GM23338 (cell line): ENCODE measurements around the gene DEPDC5. TPM values are rescaled to one million over a fixed set of nuclear protein-coding genes. Genes with fewer than 3 reads are reported as not detected.
"Not testable (repeated sequence)": the region's sequence is repeated elsewhere in the genome, so short reads cannot be mapped to it uniquely, and the experiment has no call there.

Experiments used
- ATAC-seq: fragments of 200-7000 bp; cut with Tn5 transposase; 3 replicates; pipeline ENCODE4 v1.9.1; 2020
- DNase-seq: peaks from one replicate; pipeline ENCODE4 v3.0.0-alpha.2; 2015; ENCODE audit warnings: low spot score
- H2AFZ ChIP-seq: fragments of 200-600 bp; sonication (generic); 2 replicates; pipeline ENCODE4 v1.8.0; 2016; ENCODE audit warnings: antibody characterized with exemption, mild to moderate bottlenecking, moderate library complexity
- H3F3A ChIP-seq: fragments of 200-600 bp; sonication (generic); replicated peaks from 2 replicates; pipeline ENCODE4 v1.8.0; 2017; ENCODE audit warnings: antibody characterized with exemption, mixed run types, low read depth
- H3K27ac ChIP-seq: fragments of 200-600 bp; sonication (generic); 2 replicates; pipeline ENCODE4 v1.6.1; 2016; ENCODE audit warnings: low read depth
- H3K27me3 ChIP-seq: fragments of 200-600 bp; sonication (generic); 2 replicates; pipeline ENCODE4 v1.8.0; 2016; ENCODE audit warnings: mild to moderate bottlenecking, mixed run types, moderate library complexity; ENCODE audit not compliant: insufficient read depth
- H3K36me3 ChIP-seq: fragments of 200-600 bp; sonication (generic); 2 replicates; pipeline ENCODE4 v1.8.0; 2016; ENCODE audit warnings: mild to moderate bottlenecking; ENCODE audit not compliant: insufficient read depth
- H3K4me1 ChIP-seq: fragments of 200-600 bp; sonication (generic); 2 replicates; pipeline ENCODE4 v1.8.0; 2016; ENCODE audit warnings: mild to moderate bottlenecking, moderate library complexity; ENCODE audit not compliant: insufficient read depth
- H3K4me2 ChIP-seq: fragments of 200-600 bp; sonication (generic); 2 replicates; pipeline ENCODE4 v1.7.1; 2017; ENCODE audit warnings: mixed run types
- H3K4me3 ChIP-seq: fragments of 200-600 bp; sonication (generic); 2 replicates; pipeline ENCODE4 v1.6.1; 2016; ENCODE audit warnings: mixed run types
- H3K79me2 ChIP-seq: fragments of 200-600 bp; sonication (generic); replicated peaks from 2 replicates; pipeline ENCODE4 v1.8.0; 2017; ENCODE audit warnings: mild to moderate bottlenecking; ENCODE audit not compliant: insufficient read depth
- H3K9me2 ChIP-seq: fragments of 200-600 bp; sonication (generic); 2 replicates; pipeline ENCODE4 v1.8.0; 2017; ENCODE audit not compliant: insufficient read depth
- H4K20me1 ChIP-seq: fragments of 200-600 bp; sonication (generic); replicated peaks from 2 replicates; pipeline ENCODE4 v1.8.0; 2017; ENCODE audit warnings: mild to moderate bottlenecking; ENCODE audit not compliant: insufficient read depth
- H3K27ac Mint-ChIP-seq: 2 replicates; pipeline ENCODE4 v1.8.0; 2020; ENCODE audit warnings: inconsistent platforms, mild to moderate bottlenecking, moderate library complexity, mixed read lengths
- H3K27me3 Mint-ChIP-seq: 3 replicates; pipeline ENCODE4 v1.8.0; 2022; ENCODE audit warnings: low read depth, mild to moderate bottlenecking, moderate library complexity, mixed read lengths, inconsistent platforms; ENCODE audit not compliant: insufficient read depth, poor library complexity
- H3K36me3 Mint-ChIP-seq: 3 replicates; pipeline ENCODE4 v1.8.0; 2021; ENCODE audit warnings: low read depth, mild to moderate bottlenecking, inconsistent platforms, moderate library complexity, mixed read lengths
- H3K4me1 Mint-ChIP-seq: 3 replicates; pipeline ENCODE4 v1.8.0; 2020; ENCODE audit warnings: mild to moderate bottlenecking, inconsistent platforms, mixed read lengths
- H3K4me3 Mint-ChIP-seq: 3 replicates; pipeline ENCODE4 v1.8.0; 2021; ENCODE audit warnings: moderate library complexity, mild to moderate bottlenecking, inconsistent platforms, mixed read lengths
- H3K9me3 Mint-ChIP-seq: 3 replicates; pipeline ENCODE4 v1.8.0; 2020; ENCODE audit warnings: moderate library complexity, mild to moderate bottlenecking, inconsistent platforms, mixed read lengths
- ETS1 ChIP-seq: IDR thresholded peaks from 2 replicates; pipeline ENCODE4 v1.6.1; 2016; ENCODE audit warnings: antibody characterized with exemption
- EZH2 ChIP-seq: fragments of 200-600 bp; sonication (generic); IDR thresholded peaks from one replicate; pipeline ENCODE4 v1.8.0; 2017; ENCODE audit warnings: antibody characterized with exemption, mild to moderate bottlenecking, low read depth; ENCODE audit not compliant: unreplicated experiment
- EZH2phosphoT487 ChIP-seq: fragments of 200-600 bp; sonication (generic); IDR thresholded peaks from one replicate; pipeline ENCODE4 v1.8.1; 2018; ENCODE audit warnings: antibody characterized with exemption; ENCODE audit not compliant: unreplicated experiment
- JUNB ChIP-seq: IDR thresholded peaks from one replicate; pipeline ENCODE4 v1.6.1; 2016; ENCODE audit warnings: antibody characterized with exemption; ENCODE audit not compliant: unreplicated experiment
- NANOG ChIP-seq: IDR thresholded peaks from 2 replicates; pipeline ENCODE4 v1.6.1; 2016; ENCODE audit warnings: antibody characterized with exemption, borderline replicate concordance
- REST ChIP-seq: IDR thresholded peaks from one replicate; pipeline ENCODE4 v1.6.1; 2018; ENCODE audit warnings: antibody characterized with exemption; ENCODE audit not compliant: unreplicated experiment
- STAT1 ChIP-seq: IDR thresholded peaks from one replicate; pipeline ENCODE4 v1.6.1; 2016; ENCODE audit warnings: antibody characterized with exemption; ENCODE audit not compliant: unreplicated experiment
- ZNF114 ChIP-seq: fragments of 250-450 bp; sonication (Bioruptor Pico); IDR thresholded peaks from 2 replicates; pipeline ENCODE4 v1.5.0; 2020; ENCODE audit warnings: mild to moderate bottlenecking, moderate library complexity
- ZNF331 ChIP-seq: fragments of 250-450 bp; sonication (Bioruptor Pico); IDR thresholded peaks from 2 replicates; pipeline ENCODE4 v1.5.0; 2020; ENCODE audit warnings: low read depth, mild to moderate bottlenecking, moderate library complexity
- ZNF462 ChIP-seq: fragments of 250-450 bp; sonication (Bioruptor Pico); IDR thresholded peaks from 2 replicates; pipeline ENCODE4 v1.5.0; 2020; ENCODE audit warnings: mild to moderate bottlenecking, moderate library complexity
- polyA plus RNA-seq: library from polyadenylated mRNA; unstranded; fragments of >200 nt; fragmentation: Nextera tagmentation; extraction: Ambion mirVana; gene quantifications from 2 replicates; pipeline ENCODE4 v1.2.1, GENCODE V29; 2016
- total RNA-seq: library from RNA; depleted of rRNA; stranded (reverse); fragments of >200 nt; shearing (Covaris generic); gene quantifications from 2 replicates; pipeline ENCODE4 v1.2.3, GENCODE V29; 2014

The DEPDC5 gene
- total and polyA plus RNA-seq, 2 experiments from 2014 or later: 18.7 to 19.7 TPM

GRCh38 chr22:31707519-31707918 is 46.3 kb upstream of the DEPDC5 start:
- no peak for ATAC-seq
- H3K4me1 Mint-ChIP-seq: no peaks in the 10 kb centered on the region
- H3K27ac Mint-ChIP-seq: no peak overlapping the region
- H3K27me3 ChIP-seq: no peaks in the 10 kb centered on the region
- no peaks in the 10 kb centered on the region for H3F3A ChIP-seq
- no peak for TF ChIP-seq ZNF462 (CRISPR knock-in tag)
- no peak for TF ChIP-seq EZH2
- TF ChIP-seq REST: no peak
- TF ChIP-seq JUNB: no peak
- TF ChIP-seq ZNF331 (CRISPR knock-in tag): no peak
- no peak for TF ChIP-seq ETS1
- TF ChIP-seq EZH2phosphoT487: no peak
- TF ChIP-seq NANOG: no peak
- no peak for TF ChIP-seq STAT1
- TF ChIP-seq ZNF114 (CRISPR knock-in tag): no peak
- no peak overlapping the region for H2AFZ ChIP-seq
- DNase-seq: no peak
- peaks cover 47% of the 10 kb centered on the region for H3K36me3 ChIP-seq
- H3K9me2 ChIP-seq: no peaks in the 10 kb centered on the region
- 0 out of 2 replicates have a peak, but pooled peaks cover 8% of the 10 kb centered on the region for H3K79me2 ChIP-seq
- H3K27me3 Mint-ChIP-seq: peaks cover 2% of the 10 kb centered on the region
- H3K27ac ChIP-seq: 0 out of 2 replicates have a peak overlapping the region, but pooled peaks have one; percentile 17
- H3K4me1 ChIP-seq: no peaks in the 10 kb centered on the region
- H4K20me1 ChIP-seq: no peaks in the 10 kb centered on the region; the same call in none of the 2 replicates
- H3K9me3 Mint-ChIP-seq: no peaks in the 10 kb centered on the region; the same call in 2 of the 3 replicates
- H3K4me3 ChIP-seq: no peak overlapping the region
- H3K4me2 ChIP-seq: no peak overlapping the region
- H3K36me3 Mint-ChIP-seq: peaks cover 45% of the 10 kb centered on the region
- no peak overlapping the region for H3K4me3 Mint-ChIP-seq

- H3K27ac Mint-ChIP-seq, H3K9me2 ChIP-seq, H4K20me1 ChIP-seq, H3K4me1 Mint-ChIP-seq, H3K9me3 Mint-ChIP-seq, DNase-seq, H3F3A ChIP-seq, H3K4me3 Mint-ChIP-seq, H3K27ac ChIP-seq, ATAC-seq, H2AFZ ChIP-seq, H3K4me2 ChIP-seq, H3K27me3 Mint-ChIP-seq, H3K4me1 ChIP-seq, H3K79me2 ChIP-seq, H3K4me3 ChIP-seq, H3K27me3 ChIP-seq: not testable (repeated sequence)
- peaks cover 37% of the 10 kb centered on the region for H3K36me3 ChIP-seq
- peaks cover 56% of the 10 kb centered on the region for H3K36me3 Mint-ChIP-seq
Observed at GRCh38 chr22:31711226-31711625, 42.6 kb upstream of the DEPDC5 start.
